ENCODE data around the gene PAN3.

The PAN3 gene

GRCh38 chr13:28220166-28220565 lies 81.8 kb downstream of the PAN3 start:
- no peak for DNase-seq

- DNase-seq: no peak
These were observed 91.4 kb downstream of the PAN3 start for GRCh38 chr13:28229522-28230411.

- DNase-seq: no peak
These were observed 93.3 kb downstream of the PAN3 start for GRCh38 chr13:28231642-28232041.

- no peak for DNase-seq
These were observed 99.6 kb downstream of the PAN3 start for GRCh38 chr13:28237944-28238343.

GRCh38 chr13:28239374-28239773 lies 101.0 kb downstream of the PAN3 start:
- no peak for DNase-seq

GRCh38 chr13:28245465-28245864 lies 107.1 kb downstream of the PAN3 start:
- DNase-seq: no peak

GRCh38 chr13:28246891-28247290 lies 108.5 kb downstream of the PAN3 start:
- DNase-seq: no peak

- DNase-seq: no peak
These were observed 109.7 kb downstream of the PAN3 start for GRCh38 chr13:28248080-28248479.

- DNase-seq: no peak
These were observed 112.2 kb downstream of the PAN3 start for GRCh38 chr13:28250542-28250941.

GRCh38 chr13:28251466-28251865 lies 113.1 kb downstream of the PAN3 start:
- DNase-seq: no peak

- DNase-seq: no peak
These were observed 114.2 kb downstream of the PAN3 start for GRCh38 chr13:28252547-28252946.

- no peak for DNase-seq
These were observed 119.0 kb downstream of the PAN3 start for GRCh38 chr13:28257305-28257704.

GRCh38 chr13:28258417-28258816 lies 120.1 kb downstream of the PAN3 start:
- DNase-seq: no peak

GRCh38 chr13:28267497-28267896 lies 129.2 kb downstream of the PAN3 start:
- DNase-seq: no peak

- DNase-seq: no peak
These were observed 130.5 kb downstream of the PAN3 start for GRCh38 chr13:28268800-28269223.

GRCh38 chr13:28271056-28271840 lies 132.9 kb downstream of the PAN3 start:
- no peak for DNase-seq

- no peak for DNase-seq
These were observed 135.6 kb downstream of the PAN3 start for GRCh38 chr13:28273919-28274318.

- no peak for DNase-seq
These were observed 144.1 kb downstream of the PAN3 start for GRCh38 chr13:28282451-28282850.

GRCh38 chr13:28283600-28283999 lies 145.3 kb downstream of the PAN3 start:
- DNase-seq: no peak

GRCh38 chr13:28286263-28286662 lies 147.9 kb downstream of the PAN3 start:
- DNase-seq: no peak

GRCh38 chr13:28297341-28297740 lies 159.0 kb downstream of the PAN3 start:
- no peak for DNase-seq

- no peak for DNase-seq
These were observed 161.6 kb downstream of the PAN3 start for GRCh38 chr13:28299916-28300315.

- no peak for DNase-seq
These were observed 163.5 kb downstream of the PAN3 start for GRCh38 chr13:28301839-28302238.

- no peak for DNase-seq
These were observed 168.0 kb downstream of the PAN3 start for GRCh38 chr13:28306325-28306724.
